Thymus (tissue), 11 donors: ENCODE data around the gene MDM2. TPM values are rescaled to one million over a fixed set of nuclear protein-coding genes. Genes with fewer than 3 reads are reported as not detected.

Experiments used
- DNase-seq, 9 donors: peaks; one replicate each; pipeline ENCODE4 v3.0.0-alpha.2; 2013; ENCODE audit warnings: low spot score in 9 of 9, low read depth in 6 of 9, missing footprints in 1 of 9
- H3K27ac ChIP-seq, 2 donors: one replicate each; pipeline ENCODE4 v1.5.1; 2013; ENCODE audit warnings: control low read depth in 1 of 2, low read depth in 1 of 2, low read length in 1 of 2, mild to moderate bottlenecking in 1 of 2, moderate library complexity in 1 of 2
- H3K27me3 ChIP-seq, 2 donors: one replicate each; pipeline ENCODE4 v1.5.1; 2013; ENCODE audit warnings: low read length in 1 of 2; ENCODE audit not compliant: control insufficient read depth in 2 of 2, insufficient read depth in 1 of 2
- H3K36me3 ChIP-seq, 2 donors: one replicate each; pipeline ENCODE4 v1.5.1; 2013; ENCODE audit warnings: low read length in 1 of 2, mild to moderate bottlenecking in 1 of 2, moderate library complexity in 1 of 2; ENCODE audit not compliant: control insufficient read depth in 2 of 2, insufficient read depth in 2 of 2
- H3K4me1 ChIP-seq, 2 donors: one replicate each; pipeline ENCODE4 v1.5.1; 2013; ENCODE audit warnings: low read length in 2 of 2; ENCODE audit not compliant: control insufficient read depth in 2 of 2, insufficient read depth in 2 of 2
- H3K4me3 ChIP-seq, 2 donors: one replicate each; pipeline ENCODE4 v1.5.1; 2013; ENCODE audit warnings: low read length in 2 of 2, control low read depth in 1 of 2, mild to moderate bottlenecking in 1 of 2
- H3K9me3 ChIP-seq, 2 donors: one replicate each; pipeline ENCODE4 v1.5.1; 2013; ENCODE audit warnings: low read length in 1 of 2, mild to moderate bottlenecking in 1 of 2; ENCODE audit not compliant: control insufficient read depth in 2 of 2, insufficient read depth in 1 of 2
- WGBS: extraction: QIAGEN DNeasy Blood & Tissue Kit; methylation state at CpG from one replicate; pipeline ENCODE4 v1.1.7; 2013; 5-methylcytosine and 5-hydroxymethylcytosine counted together
- polyA plus RNA-seq: library from polyadenylated mRNA; stranded (reverse); fragments of 200-250 nt; gene quantifications from one replicate; pipeline ENCODE4 v1.2.3, GENCODE V29; 2013
- total RNA-seq: library from RNA; stranded (reverse); fragments of 120-200 nt; gene quantifications from one replicate; pipeline ENCODE4 v1.2.4, GENCODE V29; 2013
- donor health status: healthy.

MDM2 gene
- total and polyA plus RNA-seq, 2 donors = 63.6 to 121 TPM

DNA sequence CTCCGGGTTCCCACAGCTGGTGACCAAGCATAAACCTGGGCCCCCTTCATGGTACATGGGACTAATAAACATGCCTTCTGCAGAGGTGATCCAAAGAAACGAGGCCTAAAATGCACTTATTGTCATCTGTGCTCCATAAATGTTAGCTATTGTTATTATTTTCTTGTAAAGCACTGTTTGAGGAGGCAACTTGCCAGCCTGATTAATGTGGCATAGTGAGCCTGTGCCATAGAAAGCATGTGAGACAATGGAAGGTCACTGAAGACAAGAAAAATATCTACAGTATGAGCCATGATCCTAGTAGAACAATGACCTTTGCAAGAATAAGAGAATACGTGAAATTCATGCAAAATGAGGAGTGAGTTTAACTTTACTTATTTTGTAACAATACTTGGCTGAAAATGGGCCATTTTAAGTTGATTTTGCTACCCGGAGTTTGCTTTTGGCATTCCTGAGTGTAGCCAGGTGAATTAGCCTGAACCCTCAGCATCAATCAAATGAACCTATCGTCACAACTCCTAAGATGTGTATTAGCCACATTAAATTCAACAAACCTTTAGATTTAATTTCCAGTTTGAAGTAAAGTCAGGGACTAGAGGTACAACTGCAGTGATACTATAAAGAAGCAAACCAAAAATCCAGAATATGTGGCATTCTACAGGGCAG lies 72.8 kb downstream of the MDM2 start:
- no peak for DNase-seq
- Histone ChIP-seq H3K36me3 (no peaks in the 10 kb centered on the region), H3K4me3 (no peak overlapping the region), H3K9me3 (peaks cover 0 to 3% of the 10 kb centered on the region in 2 donors), H3K4me1 (no peaks in the 10 kb centered on the region), H3K27me3 (no peaks in the 10 kb centered on the region), H3K27ac (no peak overlapping the region)
- WGBS = 95% methylated on average over 5 of the region's 5 CpGs

DNA sequence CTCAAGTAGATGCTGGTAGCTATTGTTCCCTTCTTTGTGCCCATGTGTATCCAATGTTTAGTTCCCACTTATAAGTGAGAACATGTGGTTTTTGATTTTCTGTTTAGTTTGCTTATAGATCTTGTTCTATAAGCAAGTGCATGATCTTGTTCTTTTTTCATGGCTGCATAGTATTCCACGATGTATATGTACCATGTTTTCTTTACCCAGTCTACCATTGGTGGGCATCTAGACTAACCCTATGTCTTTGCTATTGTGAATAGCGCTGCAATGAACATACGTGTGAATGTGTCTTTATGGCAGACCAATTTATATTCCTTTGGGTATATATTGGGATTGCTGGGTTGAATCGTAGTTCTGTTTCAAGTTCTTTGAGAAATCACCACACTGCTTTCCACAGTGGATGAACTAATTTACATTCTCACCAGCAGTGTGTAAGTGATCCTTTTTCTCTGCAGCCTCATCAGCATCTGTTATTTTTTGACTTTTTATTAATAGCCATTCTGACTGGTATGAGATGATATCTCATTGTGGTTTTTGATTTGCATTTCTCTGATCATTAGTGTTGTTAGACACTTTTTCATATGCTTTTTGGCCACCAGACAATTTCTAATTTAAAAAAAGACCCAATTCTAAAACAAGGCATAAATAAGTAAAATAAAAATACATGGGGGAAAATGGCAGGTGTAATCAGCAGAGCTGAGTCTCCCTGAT lies 74.4 kb downstream of the MDM2 start:
- H3K27me3 ChIP-seq = no peaks in the 10 kb centered on the region
- no peaks in the 10 kb centered on the region for H3K4me1 ChIP-seq
- H3K4me3 ChIP-seq = no peak overlapping the region
- no peak for DNase-seq
- WGBS = 97% methylated on average over 4 of the region's 4 CpGs
- peaks cover 0 to 3% of the 10 kb centered on the region in 2 donors for H3K9me3 ChIP-seq
- no peaks in the 10 kb centered on the region for H3K36me3 ChIP-seq
- H3K27ac ChIP-seq = no peak overlapping the region

DNA sequence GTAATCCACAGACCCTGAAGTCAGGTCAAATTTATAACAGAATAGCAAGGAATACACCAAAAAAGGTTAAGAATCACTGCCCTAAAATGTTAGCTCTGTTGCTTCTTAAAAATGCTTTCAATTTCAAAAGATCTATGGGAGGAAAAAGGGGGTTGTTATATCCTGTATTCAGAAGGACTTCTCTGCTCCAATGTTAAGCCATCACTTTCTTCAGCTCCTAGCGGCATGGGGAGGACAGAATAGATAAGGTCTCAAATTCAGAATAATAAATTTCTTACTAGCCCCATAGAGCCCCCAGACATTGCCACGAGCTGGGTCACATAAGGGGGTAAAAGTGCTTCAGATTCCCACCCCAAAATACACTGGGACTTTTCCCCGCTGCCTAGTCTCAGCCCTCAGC lies 75.2 kb downstream of the MDM2 start:
- Histone ChIP-seq H3K4me1 (no peaks in the 10 kb centered on the region), H3K9me3 (peaks cover 0 to 3% of the 10 kb centered on the region in 2 donors), H3K27me3 (no peaks in the 10 kb centered on the region), H3K4me3 (no peak overlapping the region), H3K36me3 (no peaks in the 10 kb centered on the region), H3K27ac (no peak overlapping the region)
- no peak for DNase-seq
- 92% methylated on average over 3 of the region's 3 CpGs for WGBS

DNA sequence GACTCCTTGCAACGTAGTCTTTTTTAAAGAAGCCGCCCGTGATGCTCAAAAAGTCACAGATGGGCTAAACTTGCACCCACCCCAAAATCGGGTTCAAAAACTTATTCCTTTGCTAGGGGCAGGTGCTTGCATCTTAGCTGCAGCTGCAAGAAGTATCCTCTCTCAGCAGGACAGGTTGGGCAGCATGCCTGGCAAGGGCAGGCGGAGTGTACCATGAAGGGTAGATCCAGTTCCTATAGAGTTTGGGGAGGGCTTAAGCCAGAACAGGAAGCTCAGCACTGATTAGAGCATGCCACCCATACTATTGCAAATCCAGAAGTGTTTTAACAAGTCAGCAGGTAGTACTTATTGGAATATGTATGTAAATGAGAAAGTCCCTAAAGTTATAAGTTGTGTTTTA lies 76.3 kb downstream of the MDM2 start:
- no peaks in the 10 kb centered on the region for H3K27me3 ChIP-seq
- no peaks in the 10 kb centered on the region for H3K36me3 ChIP-seq
- H3K9me3 ChIP-seq = no peaks in the 10 kb centered on the region
- no peak for DNase-seq
- no peak overlapping the region for H3K4me3 ChIP-seq
- H3K27ac ChIP-seq = no peak overlapping the region
- 98% methylated on average over 5 of the region's 5 CpGs for WGBS
- H3K4me1 ChIP-seq = no peaks in the 10 kb centered on the region

DNA sequence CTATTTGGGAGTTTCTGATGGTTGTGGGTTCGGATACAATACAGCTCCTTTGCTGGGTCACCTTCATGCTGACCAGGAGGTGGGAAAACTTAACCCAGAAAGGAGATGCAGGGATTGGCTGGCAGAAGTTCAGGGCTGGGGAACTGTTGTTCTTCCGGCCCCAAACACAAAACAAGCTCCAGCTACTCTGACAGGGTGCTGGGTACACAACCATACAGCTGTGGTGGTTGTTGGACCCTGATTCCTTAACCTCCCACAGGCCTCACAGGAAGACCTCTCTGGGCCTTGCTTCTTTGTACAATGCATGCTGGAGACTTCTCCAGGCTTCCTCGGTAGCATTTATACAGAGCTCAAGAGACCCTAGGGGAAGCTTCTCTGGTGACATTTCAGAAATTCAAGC lies 77.4 kb downstream of the MDM2 start:
- Histone ChIP-seq H3K9me3 (no peaks in the 10 kb centered on the region), H3K4me1 (peaks cover 0 to 5% of the 10 kb centered on the region in 2 donors), H3K27ac (no peak overlapping the region), H3K36me3 (no peaks in the 10 kb centered on the region), H3K4me3 (no peak overlapping the region), H3K27me3 (no peaks in the 10 kb centered on the region)
- 97% methylated on average over 3 of the region's 3 CpGs for WGBS
- no peak for DNase-seq

DNA sequence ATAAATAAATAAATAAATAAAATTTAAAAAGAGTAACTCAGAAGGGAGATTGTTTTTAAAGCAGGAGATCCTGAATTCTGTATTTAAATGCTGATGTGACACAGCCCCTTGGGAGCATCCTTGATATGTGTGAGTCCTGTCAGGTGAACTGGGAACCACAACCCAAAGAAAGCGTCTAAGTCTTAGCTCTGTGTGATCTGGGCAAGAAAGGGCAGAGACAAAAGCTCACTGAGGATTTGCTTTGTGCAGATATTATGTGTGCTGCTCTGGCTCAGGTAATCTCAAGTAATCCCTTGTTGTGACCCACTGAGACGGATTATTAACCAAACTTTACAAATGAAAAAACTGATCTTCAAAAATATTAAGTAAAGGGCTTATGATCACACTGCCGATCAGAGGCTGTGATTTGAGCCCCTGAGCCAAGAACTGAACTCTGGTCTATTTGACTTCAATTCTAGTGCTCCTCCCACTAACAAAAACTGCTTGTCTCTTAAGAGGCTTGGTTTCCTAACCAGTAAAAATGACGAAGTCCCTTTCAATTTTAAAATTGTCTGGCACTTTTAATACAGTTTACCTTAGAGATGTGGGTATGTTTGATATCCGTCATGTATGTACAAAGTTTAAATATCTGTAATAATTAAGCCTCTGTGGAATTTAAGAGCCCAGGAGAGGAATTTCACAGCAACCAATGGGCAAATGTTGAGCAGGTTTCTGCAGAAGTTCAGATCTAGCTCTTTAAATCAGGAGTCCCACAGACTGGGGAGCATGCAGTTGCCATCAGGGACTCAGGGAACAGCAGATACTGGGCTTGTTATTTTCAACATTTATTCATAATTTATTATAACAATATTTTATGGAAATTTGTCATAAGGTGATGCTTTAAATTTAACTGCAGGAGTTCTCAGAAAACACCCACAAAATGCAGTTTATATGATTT lies 78.9 kb downstream of the MDM2 start:
- H3K36me3 ChIP-seq = no peaks in the 10 kb centered on the region
- no peak overlapping the region for H3K4me3 ChIP-seq
- no peaks in the 10 kb centered on the region for H3K27me3 ChIP-seq
- no peak overlapping the region for H3K27ac ChIP-seq
- DNase-seq = no peak
- peaks cover under 1 to 16% of the 10 kb centered on the region in 2 donors for H3K4me1 ChIP-seq
- WGBS = 96% methylated on average over 5 of the region's 5 CpGs
- no peaks in the 10 kb centered on the region for H3K9me3 ChIP-seq

DNA sequence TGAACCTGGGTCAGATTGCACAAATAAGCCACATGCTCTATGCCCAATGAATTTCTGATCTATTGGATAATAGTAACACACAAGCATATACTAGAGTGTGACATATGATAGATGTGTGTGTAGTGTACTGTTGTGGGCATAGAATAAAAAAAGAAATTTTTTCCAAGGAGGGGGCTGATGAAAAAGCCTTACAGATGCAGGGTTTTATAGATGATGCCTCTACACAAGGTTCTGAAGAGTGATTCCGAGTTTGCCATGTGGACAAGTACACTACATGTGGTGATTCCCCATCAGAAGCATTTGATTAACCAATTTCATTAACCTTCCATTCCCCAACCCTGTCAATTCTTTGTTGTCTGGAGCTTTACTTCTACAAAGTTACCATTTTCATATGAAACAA lies 79.7 kb downstream of the MDM2 start:
- Histone ChIP-seq H3K36me3 (no peaks in the 10 kb centered on the region), H3K4me3 (no peak overlapping the region), H3K27ac (no peak overlapping the region), H3K27me3 (no peaks in the 10 kb centered on the region), H3K4me1 (peaks cover 5 to 21% of the 10 kb centered on the region in 2 donors), H3K9me3 (no peaks in the 10 kb centered on the region)
- DNase-seq = no peak
- 91% methylated on average over 1 of the region's 1 CpG for WGBS

DNA sequence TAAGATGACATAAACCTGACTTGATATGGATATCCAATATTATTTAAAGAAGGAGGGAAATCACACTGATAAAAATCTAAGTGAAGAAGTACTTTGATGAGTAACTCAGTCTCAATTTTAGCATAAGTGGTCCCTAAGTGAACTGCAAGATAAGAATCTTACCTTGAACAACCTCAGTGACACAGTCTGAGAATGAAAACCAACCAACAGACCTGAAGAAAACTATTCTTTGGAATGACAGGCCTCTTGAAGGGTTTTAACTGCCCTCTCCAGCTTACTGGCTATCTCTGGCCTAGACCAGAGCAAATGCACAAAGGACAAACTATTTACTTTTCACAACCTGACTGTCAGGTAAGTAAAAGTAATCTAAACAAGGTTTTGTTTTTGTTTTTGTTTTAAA lies 80.3 kb downstream of the MDM2 start:
- peaks cover 5 to 21% of the 10 kb centered on the region in 2 donors for H3K4me1 ChIP-seq
- H3K27me3 ChIP-seq = no peaks in the 10 kb centered on the region
- H3K27ac ChIP-seq = no peak overlapping the region
- no peak for DNase-seq
- H3K36me3 ChIP-seq = no peaks in the 10 kb centered on the region
- no peaks in the 10 kb centered on the region for H3K9me3 ChIP-seq
- H3K4me3 ChIP-seq = no peak overlapping the region

DNA sequence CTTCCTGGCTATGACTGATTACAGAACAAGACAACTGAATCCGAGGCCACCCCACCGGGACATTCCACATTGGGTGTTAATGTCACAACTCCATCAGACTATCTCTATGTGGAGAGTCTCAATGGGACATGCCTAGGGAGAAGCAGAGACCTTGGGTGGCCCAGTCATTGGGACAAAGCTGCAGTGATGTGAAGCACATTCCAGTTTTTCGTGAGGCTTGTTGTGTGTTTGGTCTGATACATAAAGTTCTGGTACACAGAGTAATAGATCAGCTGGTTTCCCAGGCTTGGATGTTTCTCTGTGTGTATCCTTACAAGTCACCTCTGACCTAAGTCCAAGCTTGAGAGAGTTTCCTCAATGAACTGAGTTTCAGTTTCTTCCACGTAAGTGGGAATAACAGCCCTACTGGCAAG lies 82.7 kb downstream of the MDM2 start:
- Histone ChIP-seq H3K9me3 (no peaks in the 10 kb centered on the region), H3K4me3 (no peak overlapping the region), H3K36me3 (no peaks in the 10 kb centered on the region), H3K27ac (no peak overlapping the region), H3K27me3 (no peaks in the 10 kb centered on the region), H3K4me1 (peaks cover 5 to 21% of the 10 kb centered on the region in 2 donors)
- WGBS = 95% methylated on average over 4 of the region's 4 CpGs
- no peak for DNase-seq
